Thyroid gland (tissue), 4 donors: ENCODE data around the gene EPB41L4A.

Source experiments
- POLR2A ChIP-seq, 2 donors: fragments of 450-650 bp; IDR thresholded peaks; one replicate each; pipeline ENCODE4 v1.6.1; 2017; ENCODE audit warnings: antibody characterized with exemption in 2 of 2, mild to moderate bottlenecking in 2 of 2, moderate library complexity in 1 of 2
- TF ChIP-seq, protein P1 (sequence below), 6 experiments: fragments of 200-600 bp in 3 of 6; fragments of 450-650 bp in 3 of 6; sonication (generic) in 3 of 6; IDR thresholded peaks; one replicate each; pipeline ENCODE4 v1.5.1; 2016 to 2019; ENCODE audit warnings: antibody characterized with exemption in 6 of 6, mild to moderate bottlenecking in 2 of 6, inconsistent platforms in 1 of 6, moderate library complexity in 1 of 6

GRCh38 chr5:112123086-112123485 lies 296.0 kb downstream of the EPB41L4A start:
- TF ChIP-seq, protein P1, sequence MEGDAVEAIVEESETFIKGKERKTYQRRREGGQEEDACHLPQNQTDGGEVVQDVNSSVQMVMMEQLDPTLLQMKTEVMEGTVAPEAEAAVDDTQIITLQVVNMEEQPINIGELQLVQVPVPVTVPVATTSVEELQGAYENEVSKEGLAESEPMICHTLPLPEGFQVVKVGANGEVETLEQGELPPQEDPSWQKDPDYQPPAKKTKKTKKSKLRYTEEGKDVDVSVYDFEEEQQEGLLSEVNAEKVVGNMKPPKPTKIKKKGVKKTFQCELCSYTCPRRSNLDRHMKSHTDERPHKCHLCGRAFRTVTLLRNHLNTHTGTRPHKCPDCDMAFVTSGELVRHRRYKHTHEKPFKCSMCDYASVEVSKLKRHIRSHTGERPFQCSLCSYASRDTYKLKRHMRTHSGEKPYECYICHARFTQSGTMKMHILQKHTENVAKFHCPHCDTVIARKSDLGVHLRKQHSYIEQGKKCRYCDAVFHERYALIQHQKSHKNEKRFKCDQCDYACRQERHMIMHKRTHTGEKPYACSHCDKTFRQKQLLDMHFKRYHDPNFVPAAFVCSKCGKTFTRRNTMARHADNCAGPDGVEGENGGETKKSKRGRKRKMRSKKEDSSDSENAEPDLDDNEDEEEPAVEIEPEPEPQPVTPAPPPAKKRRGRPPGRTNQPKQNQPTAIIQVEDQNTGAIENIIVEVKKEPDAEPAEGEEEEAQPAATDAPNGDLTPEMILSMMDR (IDR thresholded peaks at IDR 0.05): no peak
- TF ChIP-seq POLR2A (IDR thresholded peaks at IDR 0.05): no peak
